Stimulated activated CD8-positive, alpha-beta memory T cell treated with anti-CD3 and anti-CD28 coated beads, Interleukin-4, amount 100 ng/mL, for 24 hours (primary cell): ENCODE results near the gene FOXI1.

Experiments used
- DNase-seq: peaks from one replicate; pipeline ENCODE4 v3.0.0-alpha.2; 2020; ENCODE audit warnings: low read depth

Gene FOXI1

DNA sequence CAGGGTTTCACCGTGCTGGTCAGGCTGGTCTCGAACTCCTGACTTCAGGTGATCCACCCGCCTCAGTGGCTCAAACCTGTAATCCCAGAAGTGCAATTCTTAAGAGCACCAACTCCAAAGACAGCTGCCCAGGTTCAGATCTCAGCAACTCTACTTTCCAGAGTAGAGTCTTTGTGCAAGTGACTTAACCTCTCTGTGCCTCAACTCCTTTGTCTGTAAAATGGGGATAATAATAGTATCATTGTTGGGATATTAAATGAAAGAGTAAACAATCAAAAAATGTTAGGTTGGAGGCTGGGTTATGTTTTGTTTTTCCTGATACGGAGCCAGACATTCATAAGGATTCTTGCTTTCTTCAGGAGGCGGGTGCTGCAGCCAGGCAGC lies 45.0 kb downstream of the FOXI1 start:
- DNase-seq = no peak

DNA sequence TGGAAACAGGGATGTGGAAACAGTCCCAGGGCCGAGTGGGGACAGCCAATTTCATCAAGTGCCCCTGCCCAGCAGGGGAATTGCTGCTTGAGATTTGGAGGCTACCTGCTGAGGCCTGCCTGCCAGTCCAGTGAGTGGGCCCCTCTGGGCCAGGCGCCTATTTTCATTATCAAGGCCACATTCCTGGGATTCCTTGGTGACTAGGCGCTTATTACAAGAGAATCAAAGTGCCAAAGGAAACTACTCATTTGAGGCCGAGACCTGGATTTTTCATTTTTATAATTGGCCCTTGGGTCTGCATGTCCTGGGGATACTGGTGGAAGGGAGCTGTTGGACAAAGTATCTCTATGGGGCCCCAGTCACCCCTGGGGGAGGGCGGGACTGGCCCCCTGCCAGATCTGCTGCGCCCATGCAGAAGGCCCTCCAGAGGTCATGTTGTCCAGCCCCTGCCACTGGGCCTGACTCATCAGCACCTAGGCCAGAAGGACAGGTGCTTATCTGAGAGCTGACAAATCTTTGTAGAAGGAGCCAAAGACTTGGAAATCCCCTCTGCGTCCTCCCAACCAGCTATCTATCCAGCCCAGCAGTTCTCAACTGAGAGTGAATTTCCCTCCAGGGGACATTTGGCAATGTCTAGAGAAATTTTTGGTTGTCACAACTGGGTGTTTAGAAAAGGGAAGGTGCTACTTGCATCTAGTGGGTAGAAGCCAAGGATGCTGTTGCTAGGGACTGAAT lies 45.6 kb downstream of the FOXI1 start:
- no peak for DNase-seq

DNA sequence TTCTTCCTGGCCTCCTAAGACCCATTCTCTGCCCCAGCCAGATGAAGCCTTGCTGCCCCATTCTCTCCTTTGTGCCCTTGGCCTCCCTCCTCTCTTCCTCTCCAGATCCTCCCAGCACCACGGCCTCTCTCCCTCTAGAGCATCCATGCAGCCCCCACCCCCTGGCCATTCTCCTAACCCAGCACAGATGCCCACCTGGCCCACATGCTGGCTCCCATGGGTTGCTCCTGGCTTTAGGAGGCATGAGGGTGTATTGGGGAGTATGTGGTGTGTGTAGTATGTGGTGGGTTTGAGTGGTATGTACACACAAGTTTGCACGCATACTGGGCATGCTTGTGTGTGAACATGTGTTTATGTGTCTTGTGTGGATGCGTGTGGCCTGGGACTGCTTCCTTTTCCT lies 47.1 kb downstream of the FOXI1 start:
- no peak for DNase-seq

DNA sequence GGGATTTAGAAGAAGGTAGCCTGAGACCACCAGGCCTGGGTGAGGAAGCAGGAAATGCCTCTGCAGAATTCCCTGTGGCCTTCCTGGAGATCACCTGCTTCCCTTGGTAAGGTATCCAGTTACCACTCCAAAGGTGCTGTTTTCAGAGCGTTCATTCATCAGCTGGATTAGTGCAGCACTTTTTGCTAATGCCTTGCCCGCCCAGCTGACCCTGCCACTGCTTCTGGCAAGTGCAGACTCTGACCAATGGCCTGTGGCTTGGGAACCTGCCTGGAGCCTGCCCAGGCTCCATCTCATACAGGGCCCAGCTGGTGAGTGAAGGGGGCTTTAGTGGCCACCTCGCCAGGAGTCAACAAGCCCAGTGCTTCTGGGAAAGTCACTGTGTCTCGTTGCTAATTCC lies 48.6 kb downstream of the FOXI1 start:
- no peak for DNase-seq

DNA sequence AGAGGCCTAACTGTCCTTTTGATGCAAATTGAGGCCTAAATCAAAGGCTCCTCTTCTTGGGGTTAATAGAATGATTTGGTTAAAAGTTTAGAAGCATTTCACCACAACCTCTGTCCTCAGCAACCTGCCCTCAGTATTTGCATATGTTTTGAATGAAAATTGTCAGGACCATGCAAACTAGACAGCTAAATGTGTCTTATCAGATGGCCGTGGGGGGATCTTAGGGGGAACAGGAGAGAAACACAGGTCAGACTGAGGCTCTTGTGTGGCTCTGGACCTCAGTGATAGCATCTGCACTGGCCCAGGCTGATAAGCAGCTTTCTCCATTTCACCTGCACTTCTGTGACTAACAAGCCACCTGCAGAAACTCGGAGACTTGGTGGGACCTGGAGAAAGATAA lies 49.0 kb downstream of the FOXI1 start:
- DNase-seq = no peak

DNA sequence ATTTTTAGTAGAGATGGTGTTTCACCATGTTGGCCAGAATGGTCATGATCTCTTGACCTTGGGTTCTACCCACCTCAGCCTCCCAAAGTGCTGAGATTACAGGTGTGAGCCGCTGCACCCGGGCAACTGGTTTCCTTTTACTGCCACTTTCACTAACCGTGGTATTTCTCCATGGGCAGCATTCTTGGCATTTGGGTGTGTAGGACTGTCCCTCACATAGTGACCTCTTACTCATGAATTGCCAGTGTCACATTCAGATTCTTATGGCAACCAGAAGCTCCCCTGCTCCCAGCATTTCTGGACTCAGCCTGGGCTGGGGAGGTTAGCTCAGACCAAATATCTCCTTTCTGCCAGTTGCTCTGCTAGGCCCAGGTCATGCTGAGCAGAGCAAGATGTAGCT lies 50.1 kb downstream of the FOXI1 start:
- DNase-seq = no peak

DNA sequence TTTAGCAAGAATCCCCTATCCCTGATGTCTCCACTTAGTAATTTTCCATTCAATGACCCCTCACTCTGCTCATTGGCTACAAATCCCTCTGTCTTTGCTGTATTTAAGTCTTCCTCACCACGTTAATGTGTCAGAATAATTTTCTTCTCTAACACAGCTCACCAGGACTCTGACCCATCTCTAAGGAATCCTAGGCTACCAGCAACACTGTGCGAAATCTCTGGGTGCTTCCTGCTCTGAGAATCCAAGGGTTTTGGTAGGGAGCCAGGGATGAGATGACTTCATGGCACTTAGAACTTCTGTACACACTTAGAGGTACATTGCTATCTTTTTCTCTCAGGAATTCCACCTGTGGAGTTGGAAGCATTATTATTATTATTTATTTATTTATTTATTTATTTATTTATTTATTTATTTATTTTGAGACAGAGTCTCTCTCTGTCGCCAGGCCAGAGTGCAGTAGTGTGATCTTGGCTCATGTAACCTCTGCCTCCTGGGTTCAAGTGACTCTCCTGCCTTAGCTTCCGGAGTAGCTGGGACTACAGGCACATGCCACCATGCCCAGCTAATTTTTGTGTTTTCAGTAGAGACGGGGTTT lies 53.5 kb downstream of the FOXI1 start:
- DNase-seq = no peak
